Measurements from ENCODE around the gene PTPRCAP.
"Not testable (repeated sequence)": the region's sequence is repeated elsewhere in the genome, so short reads cannot be mapped to it uniquely, and the experiment has no call there.

PTPRCAP gene

GRCh38 chr11:67437082-67437808, at the start of gene PTPRCAP:
Gene PTPRCAP (minus strand): TSS chr11:67437682. CDS start chr11:67437619, 63 bp downstream.
- DNase-seq (ENCODE audit: low read depth, low spot score) = no peak

- DNase-seq (ENCODE audit: low read depth, low spot score) = no peak
Observed at GRCh38 chr11:67486481-67487195, 49.2 kb upstream of the PTPRCAP start.

GRCh38 chr11:67485873-67486361, 48.4 kb upstream of the PTPRCAP start:
- not testable (repeated sequence) for DNase-seq (ENCODE audit: low read depth, low spot score)

GRCh38 chr11:67484847-67485311, 47.4 kb upstream of the PTPRCAP start:
- no peak for DNase-seq (ENCODE audit: low read depth, low spot score)

- DNase-seq (ENCODE audit: low read depth, low spot score) = no peak
Observed at GRCh38 chr11:67483831-67484665, 46.6 kb upstream of the PTPRCAP start.

- DNase-seq (ENCODE audit: low read depth, low spot score) = peak; percentile 95
Observed at GRCh38 chr11:67482827-67483798, 45.6 kb upstream of the PTPRCAP start, which contains the start of gene AIP. Gene AIP (plus strand): TSS chr11:67483026. CDS start chr11:67483159, 133 bp downstream.

GRCh38 chr11:67482275-67482826, 44.9 kb upstream of the PTPRCAP start:
- no peak for DNase-seq (ENCODE audit: low read depth, low spot score)

- DNase-seq (ENCODE audit: low read depth, low spot score) = not testable (repeated sequence)
Observed at GRCh38 chr11:67477344-67478050, 40.0 kb upstream of the PTPRCAP start.

GRCh38 chr11:67476692-67477091, 39.2 kb upstream of the PTPRCAP start:
- not testable (repeated sequence) for DNase-seq (ENCODE audit: low read depth, low spot score)

- no peak for DNase-seq (ENCODE audit: low read depth, low spot score)
Observed at GRCh38 chr11:67472882-67473281, 35.4 kb upstream of the PTPRCAP start.

- no peak for DNase-seq (ENCODE audit: low read depth, low spot score)
Observed at GRCh38 chr11:67470337-67471002, 33.0 kb upstream of the PTPRCAP start.

- no peak for DNase-seq (ENCODE audit: low read depth, low spot score)
Observed at GRCh38 chr11:67469508-67469811, 32.0 kb upstream of the PTPRCAP start.

GRCh38 chr11:67468759-67469507, 31.5 kb upstream of the PTPRCAP start, which contains the start of gene TMEM134:
Gene TMEM134 (minus strand): TSS chr11:67469251. CDS start chr11:67469192, 59 bp downstream.
- DNase-seq (ENCODE audit: low read depth, low spot score) = peak; percentile 48

- no peak for DNase-seq (ENCODE audit: low read depth, low spot score)
Observed at GRCh38 chr11:67468456-67468758, 30.9 kb upstream of the PTPRCAP start.

GRCh38 chr11:67468056-67468455, 30.6 kb upstream of the PTPRCAP start:
- DNase-seq (ENCODE audit: low read depth, low spot score) = no peak

- no peak for DNase-seq (ENCODE audit: low read depth, low spot score)
Observed at GRCh38 chr11:67466962-67467771, 29.7 kb upstream of the PTPRCAP start.

- no peak for DNase-seq (ENCODE audit: low read depth, low spot score)
Observed at GRCh38 chr11:67466367-67466766, 28.9 kb upstream of the PTPRCAP start.

GRCh38 chr11:67465530-67465929, 28.0 kb upstream of the PTPRCAP start:
- DNase-seq (ENCODE audit: low read depth, low spot score) = not testable (repeated sequence)
